HL-60 (cell line): Measurements from ENCODE around the gene ANO6.

Experiments used
- DNase-seq, 2 experiments: peaks; one replicate each; pipeline ENCODE4 v3.0.0-alpha.2; 2010 to 2020; ENCODE audit warnings: low read depth in 1 of 2, low spot score in 1 of 2
- H3K27ac ChIP-seq: fragments of 250-450 bp; sonication (Bioruptor Pico); replicated peaks from 2 replicates; pipeline ENCODE4 v1.5.1; 2020; ENCODE audit warnings: mild to moderate bottlenecking, moderate library complexity
- H3K27me3 ChIP-seq: fragments of 250-450 bp; sonication (Bioruptor Pico); 2 replicates; pipeline ENCODE4 v1.5.1; 2021; ENCODE audit warnings: mild to moderate bottlenecking, moderate library complexity; ENCODE audit not compliant: insufficient read depth, poor library complexity, severe bottlenecking
- H3K4me3 ChIP-seq: replicated peaks from 2 replicates; pipeline ENCODE4 v1.5.1; 2011; ENCODE audit warnings: mild to moderate bottlenecking, control low read depth, low read length; ENCODE audit not compliant: insufficient read depth
- CTCF ChIP-seq: IDR thresholded peaks from one replicate; pipeline ENCODE4 v1.5.1; 2011; ENCODE audit warnings: low read length, control low read depth, inconsistent platforms; ENCODE audit not compliant: insufficient read depth
- GABPA ChIP-seq: IDR thresholded peaks from 2 replicates; pipeline ENCODE4 v1.6.1; 2012; ENCODE audit warnings: low read depth
- POLR2AphosphoS5 ChIP-seq: IDR thresholded peaks from 2 replicates; pipeline ENCODE4 v1.6.1; 2012; ENCODE audit warnings: low read depth
- REST ChIP-seq: IDR thresholded peaks from 2 replicates; pipeline ENCODE4 v1.6.1; 2012; ENCODE audit warnings: low read depth; ENCODE audit not compliant: insufficient replicate concordance
- SPI1 ChIP-seq: IDR thresholded peaks from 2 replicates; pipeline ENCODE4 v1.6.1; 2012; ENCODE audit warnings: low read depth, mild to moderate bottlenecking, borderline replicate concordance

The ANO6 gene

GRCh38 chr12:45285717-45286116 is 69.8 kb downstream of the ANO6 start:
- Histone ChIP-seq H3K27me3 (no peaks in the 10 kb centered on the region), H3K4me3 (no peak overlapping the region), H3K27ac (no peak overlapping the region)
- DNase-seq = no peak
- TF ChIP-seq SPI1 = no peak
- TF ChIP-seq POLR2AphosphoS5 = no peak
- no peak for TF ChIP-seq CTCF
- no peak for TF ChIP-seq REST
- no peak for TF ChIP-seq GABPA

DNA sequence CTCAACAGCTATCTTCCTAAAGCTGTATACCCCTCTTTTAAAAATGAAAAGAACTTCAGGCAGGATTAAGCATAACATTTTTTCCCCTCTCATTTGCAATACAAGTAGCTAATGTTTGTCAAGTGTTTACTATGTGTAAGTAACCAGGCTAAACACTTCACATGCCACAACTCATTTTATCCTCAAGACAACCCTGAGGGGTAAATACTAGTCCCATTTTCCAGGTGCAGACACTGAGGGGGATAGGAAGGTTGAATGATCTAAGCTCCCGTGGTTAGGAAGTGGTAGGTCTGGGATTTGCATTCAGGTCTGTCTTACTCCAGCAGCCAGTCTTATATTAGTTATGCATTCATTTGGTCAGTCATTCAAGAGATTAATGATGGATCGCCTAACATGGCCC is 70.7 kb downstream of the ANO6 start:
- H3K27me3 ChIP-seq = no peaks in the 10 kb centered on the region
- no peak for TF ChIP-seq POLR2AphosphoS5

GRCh38 chr12:45289245-45290215 is 73.6 kb downstream of the ANO6 start:
- no peak overlapping the region for H3K4me3 ChIP-seq
- no peaks in the 10 kb centered on the region for H3K27me3 ChIP-seq
- H3K27ac ChIP-seq = no peak overlapping the region
- no peak for TF ChIP-seq REST
- TF ChIP-seq POLR2AphosphoS5 = no peak
- no peak for TF ChIP-seq SPI1
- TF ChIP-seq CTCF = no peak
- TF ChIP-seq GABPA = no peak
- DNase-seq = no peak

More for the DNA sequence above, 70.7 kb downstream of the ANO6 start:
- no peak overlapping the region for H3K4me3 ChIP-seq
- no peak for DNase-seq
- H3K27ac ChIP-seq = no peak overlapping the region

DNA sequence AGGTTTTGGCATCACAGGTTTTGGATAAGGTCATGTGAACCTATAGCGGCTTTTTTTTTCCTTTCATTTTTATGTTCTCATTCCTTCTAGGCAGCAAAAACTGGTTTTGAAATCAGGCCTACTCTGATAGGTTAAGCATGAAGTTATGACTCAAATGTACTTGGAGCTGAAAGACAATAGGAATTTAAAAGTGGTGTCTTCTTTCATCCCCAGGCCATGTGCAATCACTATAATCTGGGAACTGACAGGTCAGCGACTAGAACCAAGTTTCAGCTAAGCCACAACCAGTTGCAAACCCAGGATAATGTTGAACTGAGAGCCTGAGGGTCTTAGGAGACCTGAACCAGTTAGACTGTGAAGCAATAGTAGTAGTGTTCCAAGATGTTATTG is 74.3 kb downstream of the ANO6 start:
- no peak for TF ChIP-seq SPI1
- TF ChIP-seq GABPA = no peak
- no peak for TF ChIP-seq CTCF
- no peak for TF ChIP-seq POLR2AphosphoS5
- no peak for TF ChIP-seq REST
- Histone ChIP-seq H3K27me3 (no peaks in the 10 kb centered on the region), H3K4me3 (no peak overlapping the region), H3K27ac (no peak overlapping the region)
- no peak for DNase-seq
